Testis (tissue), 3 donors: ENCODE results near the gene KCNJ14. TPM values are rescaled to one million over a fixed set of nuclear protein-coding genes. Genes with fewer than 3 reads are reported as not detected.
A peak's percentile ranks its signal among the peaks of the same experiment; 100 is the strongest.

ENCODE experiments used
- DNase-seq: peaks from one replicate; pipeline ENCODE4 v3.0.0-alpha.2; 2019
- H3K27ac ChIP-seq, 2 donors: fragments of 200-600 bp; sonication (generic); one replicate each; pipeline ENCODE4 v1.5.1; 2019
- H3K27me3 ChIP-seq: fragments of 200-600 bp; sonication (generic); one replicate; pipeline ENCODE4 v1.5.1; 2019
- H3K36me3 ChIP-seq: fragments of 200-600 bp; sonication (generic); one replicate; pipeline ENCODE4 v1.5.1; 2017; ENCODE audit warnings: low read depth; ENCODE audit errors: missing control alignments
- H3K4me1 ChIP-seq: fragments of 200-600 bp; sonication (generic); one replicate; pipeline ENCODE4 v1.5.1; 2019
- H3K4me3 ChIP-seq, 2 donors: fragments of 200-600 bp; sonication (generic); one replicate each; pipeline ENCODE4 v1.5.1; 2017 to 2019
- H3K9me3 ChIP-seq: fragments of 200-600 bp; sonication (generic); one replicate; pipeline ENCODE4 v1.5.1; 2017
- CTCF ChIP-seq, 3 experiments: fragments of 450-650 bp in 2 of 3; fragments of 200-600 bp in 1 of 3; sonication (generic) in 1 of 3; IDR thresholded peaks; one replicate each; pipeline ENCODE4 v1.5.1; 2016 to 2019; ENCODE audit warnings: antibody characterized with exemption in 3 of 3, mild to moderate bottlenecking in 2 of 3, moderate library complexity in 1 of 3
- POLR2A ChIP-seq: fragments of 450-650 bp; IDR thresholded peaks from one replicate; pipeline ENCODE4 v1.6.1; 2017; ENCODE audit warnings: antibody characterized with exemption, mild to moderate bottlenecking, moderate library complexity
- WGBS, 2 donors: methylation state at CpG; one replicate each; pipeline ENCODE4 v1.1.5; 2018; 5-methylcytosine and 5-hydroxymethylcytosine counted together
- intact Hi-C: fragments of 100-400 bp; cut with DNase I; formaldehyde crosslinking; loops from one replicate; pipeline ENCODE4 v1.15.1; 2023; ENCODE audit warnings: low total_unique reads
- polyA plus RNA-seq: library from polyadenylated mRNA; stranded (reverse); fragments of 350-450 nt; fragmentation: Illumina TruSeq; extraction: RNeasy Lipid Tissue Mini Kit (QIAGEN cat#74804); gene quantifications from one replicate; pipeline ENCODE4 v1.2.3, GENCODE V29; 2014; ENCODE audit warnings: low read depth, low replicate concordance; ENCODE audit not compliant: insufficient read depth
- total RNA-seq, 2 donors: library from RNA; depleted of rRNA; stranded (reverse); fragments of >200 nt; gene quantifications; one replicate each; pipeline ENCODE4 v1.2.3, GENCODE V29; 2016

KCNJ14 gene
- total and polyA plus RNA-seq, 3 donors from 2014 or later, result 0.66 to 2.2 (median 1.6) TPM

GRCh38 chr19:48480183-48480557 lies 24.8 kb downstream of the KCNJ14 start:
- H3K36me3 ChIP-seq, result no peaks in the 10 kb centered on the region
- WGBS, 2 donors, result 20 to 32% methylated on average over 16 to 32 of the region's 32 CpGs
- intact Hi-C loops, result no loop called here

GRCh38 chr19:48480558-48481500 lies 25.5 kb downstream of the KCNJ14 start:
- Histone ChIP-seq H3K27ac (peak overlapping the region; percentile 71 to 85), H3K4me1 (no peaks in the 10 kb centered on the region), H3K4me3 (peak overlapping the region; percentile 49 to 59), H3K9me3 (no peaks in the 10 kb centered on the region), H3K36me3 (no peaks in the 10 kb centered on the region), H3K27me3 (no peaks in the 10 kb centered on the region)
- WGBS, 2 donors, result 20 to 31% methylated on average over 48 to 52 of the region's 52 CpGs
- intact Hi-C loops, result no loop called here
- DNase-seq, result peak; percentile 55
- TF ChIP-seq CTCF (IDR thresholded peaks at IDR 0.05) (no peak), POLR2A (no peak)

More at GRCh38 chr19:48480183-48480557, 24.8 kb downstream of the KCNJ14 start:
- Histone ChIP-seq H3K9me3 (no peaks in the 10 kb centered on the region), H3K27me3 (no peaks in the 10 kb centered on the region), H3K4me1 (no peaks in the 10 kb centered on the region), H3K4me3 (peak overlapping the region; percentile 49 to 59), H3K27ac (peak overlapping the region; percentile 71 to 85)
- peak; percentile 73 for DNase-seq
- TF ChIP-seq POLR2A (no peak), CTCF (IDR thresholded peaks at IDR 0.05) (no peak)

GRCh38 chr19:48481846-48482639 lies 26.7 kb downstream of the KCNJ14 start:
- no peaks in the 10 kb centered on the region for H3K9me3 ChIP-seq
- 75 to 76% methylated on average over 7 of the region's 7 CpGs for WGBS, 2 donors
- TF ChIP-seq CTCF (IDR thresholded peaks at IDR 0.05) (no peak), POLR2A (no peak)
- intact Hi-C loops, result no loop called here
- no peaks in the 10 kb centered on the region for H3K27me3 ChIP-seq
- no peaks in the 10 kb centered on the region for H3K4me1 ChIP-seq
- H3K27ac ChIP-seq, result no peak overlapping the region
- no peak overlapping the region for H3K4me3 ChIP-seq
- no peaks in the 10 kb centered on the region for H3K36me3 ChIP-seq
- no peak for DNase-seq

GRCh38 chr19:48483301-48483700 lies 27.9 kb downstream of the KCNJ14 start:
- H3K4me3 ChIP-seq, result no peak overlapping the region
- no peak overlapping the region for H3K27ac ChIP-seq
- no peaks in the 10 kb centered on the region for H3K4me1 ChIP-seq
- no peaks in the 10 kb centered on the region for H3K9me3 ChIP-seq
- intact Hi-C loops, result no loop called here
- WGBS, 2 donors, result 100% methylated on average over 1 of the region's 3 CpGs
- H3K27me3 ChIP-seq, result no peaks in the 10 kb centered on the region
- no peak for DNase-seq
- H3K36me3 ChIP-seq, result no peaks in the 10 kb centered on the region
- no peak for TF ChIP-seq POLR2A
- no peak for TF ChIP-seq CTCF (IDR thresholded peaks at IDR 0.05)
